Activated CD8-positive, alpha-beta T cell treated with anti-CD3 and anti-CD28 coated beads for 36 hours (primary cell): Measurements from ENCODE around the gene SH2B2. TPM values are rescaled to one million over a fixed set of nuclear protein-coding genes. Genes with fewer than 3 reads are reported as not detected.
A peak's percentile ranks its signal among the peaks of the same experiment; 100 is the strongest.

Experiments used
- ATAC-seq: fragments of 200-7000 bp; cut with Tn5 transposase; one replicate; pipeline ENCODE4 v1.10.0; 2021; ENCODE audit warnings: mild to moderate bottlenecking, moderate library complexity
- CTCF ChIA-PET: fragments of 350-600 bp; sonication (Branson Sonifier 250); formaldehyde crosslinking; loops from one replicate; lab custom pipeline; 2021; ENCODE audit warnings: antibody characterized with exemption; lab: Charles Lee
- POLR2A ChIA-PET: fragments of 350-600 bp; sonication (Branson Sonifier 250); formaldehyde crosslinking; loops from one replicate; lab custom pipeline; 2021; ENCODE audit warnings: antibody characterized with exemption; lab: Charles Lee
- DNase-seq: peaks from one replicate; pipeline ENCODE4 v3.0.0-alpha.2; 2020
- H3K27ac Mint-ChIP-seq: one replicate; pipeline ENCODE4 v1.8.0; 2021; ENCODE audit warnings: mild to moderate bottlenecking, mixed read lengths
- H3K27me3 Mint-ChIP-seq: one replicate; pipeline ENCODE4 v1.8.0; 2021; ENCODE audit warnings: mixed read lengths
- H3K36me3 Mint-ChIP-seq: one replicate; pipeline ENCODE4 v1.8.0; 2021; ENCODE audit warnings: low read depth, mixed read lengths
- H3K4me1 Mint-ChIP-seq: one replicate; pipeline ENCODE4 v1.8.0; 2021; ENCODE audit warnings: low read depth, mixed read lengths
- H3K4me3 Mint-ChIP-seq: one replicate; pipeline ENCODE4 v1.8.0; 2021; ENCODE audit warnings: mild to moderate bottlenecking, moderate library complexity, mixed read lengths
- H3K9me3 Mint-ChIP-seq: one replicate; pipeline ENCODE4 v1.8.0; 2021; ENCODE audit warnings: mixed read lengths
- intact Hi-C: fragments of 100-400 bp; cut with micrococcal nuclease; formaldehyde crosslinking; loops from one replicate; pipeline ENCODE4 v1.10.0; 2022
- total RNA-seq, 2 experiments: library from RNA; stranded (reverse); gene quantifications; one replicate each; pipeline ENCODE4 v1.2.3, GENCODE V29; 2021
- TF ChIP-seq, protein P1 (sequence below): fragments of 200-600 bp; IDR thresholded peaks from one replicate; pipeline ENCODE4 v1.8.0; 2022; ENCODE audit warnings: antibody characterized with exemption, mild to moderate bottlenecking

The SH2B2 gene
- total RNA-seq, 2 experiments from 2014 or later, result 5.0 to 7.1 TPM

DNA sequence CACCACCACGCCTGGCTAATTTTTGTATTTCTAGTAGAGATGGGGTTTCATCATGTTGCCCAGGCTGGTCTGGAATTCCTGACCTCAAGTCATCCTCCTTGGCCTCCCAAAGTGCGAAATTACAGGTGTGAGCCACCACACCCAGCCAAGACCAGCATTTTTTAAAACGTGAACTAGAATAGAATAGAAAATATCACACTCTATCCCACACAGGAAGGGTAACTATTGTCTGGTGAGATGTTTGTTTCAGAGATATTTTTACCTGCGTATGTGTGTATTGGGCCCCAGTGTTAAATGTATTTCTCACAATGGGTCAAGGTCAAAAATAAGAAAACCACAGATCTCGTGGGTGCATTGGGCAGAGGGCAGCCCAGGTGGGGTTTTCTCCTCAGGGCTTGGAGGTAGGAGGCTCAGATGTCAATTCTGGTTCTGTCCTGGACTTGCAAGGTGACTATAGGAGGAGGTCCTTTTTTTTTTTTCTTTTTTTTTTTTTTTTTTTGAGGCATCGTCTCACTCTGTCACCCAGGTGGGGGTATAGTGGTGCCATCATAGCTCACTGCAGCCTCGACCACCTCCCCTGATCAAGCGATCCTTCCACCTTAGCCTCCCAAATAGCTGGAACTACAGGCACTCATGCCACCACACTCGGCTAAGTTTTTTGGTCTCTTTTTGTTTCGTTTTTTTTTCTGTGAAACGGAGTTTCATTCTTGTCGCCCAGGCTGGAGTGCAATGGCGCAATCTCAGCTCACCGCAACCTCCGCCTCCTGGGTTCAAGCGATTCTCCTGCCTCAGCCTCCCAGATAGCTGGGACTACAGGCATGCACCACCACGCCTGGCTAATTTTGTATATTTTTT, 19.0 kb downstream of the SH2B2 start:
- ChIA-PET CTCF (no interaction called here), POLR2A (no interaction called here)
- no peaks in the 10 kb centered on the region for H3K36me3 Mint-ChIP-seq
- H3K9me3 Mint-ChIP-seq, result no peaks in the 10 kb centered on the region
- no peak for DNase-seq
- no peak for ATAC-seq
- no peaks in the 10 kb centered on the region for H3K27me3 Mint-ChIP-seq
- TF ChIP-seq, protein P1, sequence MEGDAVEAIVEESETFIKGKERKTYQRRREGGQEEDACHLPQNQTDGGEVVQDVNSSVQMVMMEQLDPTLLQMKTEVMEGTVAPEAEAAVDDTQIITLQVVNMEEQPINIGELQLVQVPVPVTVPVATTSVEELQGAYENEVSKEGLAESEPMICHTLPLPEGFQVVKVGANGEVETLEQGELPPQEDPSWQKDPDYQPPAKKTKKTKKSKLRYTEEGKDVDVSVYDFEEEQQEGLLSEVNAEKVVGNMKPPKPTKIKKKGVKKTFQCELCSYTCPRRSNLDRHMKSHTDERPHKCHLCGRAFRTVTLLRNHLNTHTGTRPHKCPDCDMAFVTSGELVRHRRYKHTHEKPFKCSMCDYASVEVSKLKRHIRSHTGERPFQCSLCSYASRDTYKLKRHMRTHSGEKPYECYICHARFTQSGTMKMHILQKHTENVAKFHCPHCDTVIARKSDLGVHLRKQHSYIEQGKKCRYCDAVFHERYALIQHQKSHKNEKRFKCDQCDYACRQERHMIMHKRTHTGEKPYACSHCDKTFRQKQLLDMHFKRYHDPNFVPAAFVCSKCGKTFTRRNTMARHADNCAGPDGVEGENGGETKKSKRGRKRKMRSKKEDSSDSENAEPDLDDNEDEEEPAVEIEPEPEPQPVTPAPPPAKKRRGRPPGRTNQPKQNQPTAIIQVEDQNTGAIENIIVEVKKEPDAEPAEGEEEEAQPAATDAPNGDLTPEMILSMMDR, result no peak
- no peak overlapping the region for H3K4me3 Mint-ChIP-seq
- intact Hi-C loops, result no loop called here
- peaks cover 10% of the 10 kb centered on the region for H3K4me1 Mint-ChIP-seq
- H3K27ac Mint-ChIP-seq, result peak overlapping the region; percentile 55

DNA sequence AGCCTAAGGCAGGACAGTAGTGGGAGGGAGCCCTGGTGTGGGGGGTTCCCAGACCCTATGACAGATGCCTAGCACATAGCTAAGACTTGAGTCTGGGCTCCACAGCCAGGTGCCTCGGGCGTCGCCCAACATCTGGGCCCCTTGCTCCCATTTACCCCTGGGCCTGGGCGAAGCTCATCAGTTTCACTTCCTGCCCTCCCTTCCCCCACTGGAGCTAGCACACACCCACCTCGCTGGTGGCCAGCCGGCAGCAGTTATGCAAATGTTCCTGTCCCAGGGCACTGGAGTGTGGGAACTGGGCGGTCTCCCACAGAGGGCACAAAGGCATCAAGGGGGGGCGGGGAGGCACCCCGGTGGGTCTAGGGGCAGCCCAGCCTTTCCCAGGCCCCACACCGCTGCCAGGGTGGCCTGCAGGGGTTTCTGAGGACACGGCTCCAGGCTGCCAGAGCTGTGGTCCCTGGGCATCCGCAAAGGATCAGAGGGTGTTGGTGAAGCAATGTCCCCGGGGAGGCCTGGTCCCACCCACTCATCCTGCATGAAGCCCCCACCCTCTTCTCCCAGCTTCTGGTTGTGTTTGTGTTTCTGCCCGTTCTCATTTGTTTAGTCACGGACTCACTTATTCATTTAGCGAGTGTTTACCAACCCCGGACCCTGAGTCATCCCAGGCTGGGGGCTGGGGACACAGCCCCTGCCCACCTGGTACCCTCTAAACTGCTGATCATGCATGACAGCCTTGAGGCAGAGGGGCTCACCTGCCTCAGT, 20.4 kb downstream of the SH2B2 start:
- Mint-ChIP-seq H3K9me3 (no peaks in the 10 kb centered on the region), H3K36me3 (no peaks in the 10 kb centered on the region), H3K27me3 (no peaks in the 10 kb centered on the region), H3K4me3 (no peak overlapping the region), H3K27ac (no peak overlapping the region), H3K4me1 (peaks cover 10% of the 10 kb centered on the region)
- ChIA-PET CTCF (no interaction called here), POLR2A (interaction anchor here (0.7 kb wide), 1 partner anchor 11 kb away, joined by 3 read pairs; no protein-coding TSS in a partner anchor)
- DNase-seq (peak; percentile 51), ATAC-seq (peak; percentile 77)
- intact Hi-C loops, result no loop called here
- TF ChIP-seq, protein P1, result no peak

- ATAC-seq (no peak), DNase-seq (no peak)
- H3K27me3 Mint-ChIP-seq, result no peaks in the 10 kb centered on the region
- intact Hi-C loops, result no loop called here
- no peak overlapping the region for H3K27ac Mint-ChIP-seq
- TF ChIP-seq, protein P1, result no peak
- ChIA-PET CTCF (no interaction called here), POLR2A (no interaction called here)
- no peak overlapping the region for H3K4me3 Mint-ChIP-seq
- no peaks in the 10 kb centered on the region for H3K36me3 Mint-ChIP-seq
- peaks cover 10% of the 10 kb centered on the region for H3K4me1 Mint-ChIP-seq
- H3K9me3 Mint-ChIP-seq, result no peaks in the 10 kb centered on the region
Observed at GRCh38 chr7:102310414-102310815, 23.7 kb downstream of the SH2B2 start.

- no peaks in the 10 kb centered on the region for H3K36me3 Mint-ChIP-seq
- intact Hi-C loops, result no loop called here
- TF ChIP-seq, protein P1, result no peak
- H3K27ac Mint-ChIP-seq, result no peak overlapping the region
- H3K4me1 Mint-ChIP-seq, result peaks cover 1% of the 10 kb centered on the region
- ChIA-PET POLR2A (no interaction called here), CTCF (no interaction called here)
- no peaks in the 10 kb centered on the region for H3K9me3 Mint-ChIP-seq
- DNase-seq (no peak), ATAC-seq (no peak)
- no peak overlapping the region for H3K4me3 Mint-ChIP-seq
- no peaks in the 10 kb centered on the region for H3K27me3 Mint-ChIP-seq
Observed at GRCh38 chr7:102312317-102312716, 25.6 kb downstream of the SH2B2 start.
